HL-60 (cell line): ENCODE data around the gene HBE1.
"Not testable (repeated sequence)": the region's sequence is repeated elsewhere in the genome, so short reads cannot be mapped to it uniquely, and the experiment has no call there.

Experiments
- DNase-seq, 2 experiments: peaks; one replicate each; pipeline ENCODE4 v3.0.0-alpha.2; 2010 to 2020; ENCODE audit warnings: low read depth in 1 of 2, low spot score in 1 of 2
- H3K27ac ChIP-seq: fragments of 250-450 bp; sonication (Bioruptor Pico); replicated peaks from 2 replicates; pipeline ENCODE4 v1.5.1; 2020; ENCODE audit warnings: mild to moderate bottlenecking, moderate library complexity
- H3K27me3 ChIP-seq: fragments of 250-450 bp; sonication (Bioruptor Pico); 2 replicates; pipeline ENCODE4 v1.5.1; 2021; ENCODE audit warnings: mild to moderate bottlenecking, moderate library complexity; ENCODE audit not compliant: insufficient read depth, poor library complexity, severe bottlenecking
- H3K4me3 ChIP-seq: replicated peaks from 2 replicates; pipeline ENCODE4 v1.5.1; 2011; ENCODE audit warnings: mild to moderate bottlenecking, control low read depth, low read length; ENCODE audit not compliant: insufficient read depth
- CTCF ChIP-seq: IDR thresholded peaks from one replicate; pipeline ENCODE4 v1.5.1; 2011; ENCODE audit warnings: low read length, control low read depth, inconsistent platforms; ENCODE audit not compliant: insufficient read depth
- GABPA ChIP-seq: IDR thresholded peaks from 2 replicates; pipeline ENCODE4 v1.6.1; 2012; ENCODE audit warnings: low read depth
- POLR2AphosphoS5 ChIP-seq: IDR thresholded peaks from 2 replicates; pipeline ENCODE4 v1.6.1; 2012; ENCODE audit warnings: low read depth
- SPI1 ChIP-seq: IDR thresholded peaks from 2 replicates; pipeline ENCODE4 v1.6.1; 2012; ENCODE audit warnings: low read depth, mild to moderate bottlenecking, borderline replicate concordance
- TF ChIP-seq, protein P1 (sequence below): IDR thresholded peaks from 2 replicates; pipeline ENCODE4 v1.6.1; 2012; ENCODE audit warnings: low read depth; ENCODE audit not compliant: insufficient replicate concordance

Gene HBE1

GRCh38 chr11:5265832-5266231, 3.9 kb downstream of the HBE1 start:
- Histone ChIP-seq H3K4me3 (no peak overlapping the region), H3K27me3 (no peaks in the 10 kb centered on the region), H3K27ac (no peak overlapping the region)
- no peak for DNase-seq
- TF ChIP-seq, protein P1, sequence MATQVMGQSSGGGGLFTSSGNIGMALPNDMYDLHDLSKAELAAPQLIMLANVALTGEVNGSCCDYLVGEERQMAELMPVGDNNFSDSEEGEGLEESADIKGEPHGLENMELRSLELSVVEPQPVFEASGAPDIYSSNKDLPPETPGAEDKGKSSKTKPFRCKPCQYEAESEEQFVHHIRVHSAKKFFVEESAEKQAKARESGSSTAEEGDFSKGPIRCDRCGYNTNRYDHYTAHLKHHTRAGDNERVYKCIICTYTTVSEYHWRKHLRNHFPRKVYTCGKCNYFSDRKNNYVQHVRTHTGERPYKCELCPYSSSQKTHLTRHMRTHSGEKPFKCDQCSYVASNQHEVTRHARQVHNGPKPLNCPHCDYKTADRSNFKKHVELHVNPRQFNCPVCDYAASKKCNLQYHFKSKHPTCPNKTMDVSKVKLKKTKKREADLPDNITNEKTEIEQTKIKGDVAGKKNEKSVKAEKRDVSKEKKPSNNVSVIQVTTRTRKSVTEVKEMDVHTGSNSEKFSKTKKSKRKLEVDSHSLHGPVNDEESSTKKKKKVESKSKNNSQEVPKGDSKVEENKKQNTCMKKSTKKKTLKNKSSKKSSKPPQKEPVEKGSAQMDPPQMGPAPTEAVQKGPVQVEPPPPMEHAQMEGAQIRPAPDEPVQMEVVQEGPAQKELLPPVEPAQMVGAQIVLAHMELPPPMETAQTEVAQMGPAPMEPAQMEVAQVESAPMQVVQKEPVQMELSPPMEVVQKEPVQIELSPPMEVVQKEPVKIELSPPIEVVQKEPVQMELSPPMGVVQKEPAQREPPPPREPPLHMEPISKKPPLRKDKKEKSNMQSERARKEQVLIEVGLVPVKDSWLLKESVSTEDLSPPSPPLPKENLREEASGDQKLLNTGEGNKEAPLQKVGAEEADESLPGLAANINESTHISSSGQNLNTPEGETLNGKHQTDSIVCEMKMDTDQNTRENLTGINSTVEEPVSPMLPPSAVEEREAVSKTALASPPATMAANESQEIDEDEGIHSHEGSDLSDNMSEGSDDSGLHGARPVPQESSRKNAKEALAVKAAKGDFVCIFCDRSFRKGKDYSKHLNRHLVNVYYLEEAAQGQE: no peak
- TF ChIP-seq SPI1: no peak
- TF ChIP-seq GABPA: no peak
- TF ChIP-seq CTCF: no peak
- no peak for TF ChIP-seq POLR2AphosphoS5

GRCh38 chr11:5258543-5259262, 11.0 kb downstream of the HBE1 start:
- TF ChIP-seq SPI1 (no peak), CTCF (no peak), POLR2AphosphoS5 (no peak), GABPA (no peak)
- TF ChIP-seq, protein P1: no peak
- H3K4me3 ChIP-seq: no peak overlapping the region
- H3K27ac ChIP-seq: no peak overlapping the region
- H3K27me3 ChIP-seq: no peaks in the 10 kb centered on the region
- no peak for DNase-seq

GRCh38 chr11:5257296-5257695, 12.4 kb downstream of the HBE1 start:
- Histone ChIP-seq H3K27me3 (no peaks in the 10 kb centered on the region), H3K4me3 (no peak overlapping the region), H3K27ac (no peak overlapping the region)
- no peak for DNase-seq
- TF ChIP-seq, protein P1: no peak
- no peak for TF ChIP-seq POLR2AphosphoS5
- TF ChIP-seq GABPA: no peak
- TF ChIP-seq CTCF: no peak
- TF ChIP-seq SPI1: no peak

GRCh38 chr11:5254646-5255413, 14.9 kb downstream of the HBE1 start, which contains the start of gene HBG2:
TSS of gene HBG2 (minus strand) at chr11:5254781. CDS start at chr11:5254728, 53 bp downstream.
- not testable (repeated sequence) for H3K4me3 ChIP-seq, DNase-seq, H3K27ac ChIP-seq, H3K27me3 ChIP-seq

- DNase-seq, H3K27me3 ChIP-seq, H3K4me3 ChIP-seq, H3K27ac ChIP-seq: not testable (repeated sequence)
Measured at GRCh38 chr11:5254023-5254422, 15.7 kb downstream of the HBE1 start.
